ENCODE results near the gene GAS1.

GAS1 gene, protein sequence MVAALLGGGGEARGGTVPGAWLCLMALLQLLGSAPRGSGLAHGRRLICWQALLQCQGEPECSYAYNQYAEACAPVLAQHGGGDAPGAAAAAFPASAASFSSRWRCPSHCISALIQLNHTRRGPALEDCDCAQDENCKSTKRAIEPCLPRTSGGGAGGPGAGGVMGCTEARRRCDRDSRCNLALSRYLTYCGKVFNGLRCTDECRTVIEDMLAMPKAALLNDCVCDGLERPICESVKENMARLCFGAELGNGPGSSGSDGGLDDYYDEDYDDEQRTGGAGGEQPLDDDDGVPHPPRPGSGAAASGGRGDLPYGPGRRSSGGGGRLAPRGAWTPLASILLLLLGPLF

DNA sequence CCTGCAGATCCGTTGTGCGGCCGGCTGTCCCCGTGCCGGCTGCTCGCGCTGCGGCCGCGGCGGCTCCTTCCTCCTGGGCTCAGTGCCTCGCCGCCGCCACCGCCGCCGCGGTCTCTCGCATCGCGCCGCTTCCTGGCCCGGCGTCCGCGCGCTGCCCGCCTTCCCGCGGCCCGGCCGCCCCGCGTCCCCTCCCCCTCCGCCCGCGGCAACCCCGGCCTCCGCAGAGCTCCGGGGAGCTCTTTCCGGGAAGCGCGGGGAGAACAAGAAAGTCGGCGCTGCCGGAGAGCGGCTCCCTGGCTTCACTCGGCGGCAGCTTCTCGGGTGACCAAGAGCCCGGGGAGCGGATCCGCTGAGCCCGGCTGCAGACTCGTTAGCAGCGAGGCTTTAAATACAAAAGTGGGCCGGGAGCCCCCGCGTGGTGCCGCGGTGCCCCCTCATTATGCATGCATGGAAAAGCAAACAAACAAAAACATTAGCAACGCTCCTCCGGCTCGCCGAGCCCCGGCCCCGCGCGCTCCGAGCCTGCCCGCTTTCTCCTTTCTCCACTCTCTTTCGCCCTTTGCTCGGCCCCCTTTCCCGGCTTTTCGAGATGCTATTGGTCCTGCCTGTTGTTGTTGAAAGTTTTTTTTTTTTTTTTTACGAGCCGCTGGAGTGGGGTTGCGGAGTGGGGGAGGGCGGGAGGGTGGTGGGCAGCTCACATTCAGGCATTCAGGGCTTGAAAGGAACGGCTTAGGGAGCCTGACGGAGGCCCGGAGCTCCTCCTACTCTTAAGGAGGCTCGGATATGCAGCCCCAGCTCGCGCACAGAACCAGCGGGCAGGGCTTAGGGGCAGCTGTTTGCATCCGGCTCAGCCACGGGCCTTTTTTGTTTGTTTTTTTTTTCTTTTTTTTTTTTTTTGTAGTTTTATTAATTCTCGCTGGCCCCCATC lies at the start of gene GAS1:
GAS1 (minus strand) TSS at position 361 of the 928 bp plus-strand sequence. CDS start 727 bp downstream, outside the sequence.
- peak within 1 kb of the TSS; percentile 72 for H3K4me3 ChIP-seq (ENCODE audit: low read depth, low read length)

DNA sequence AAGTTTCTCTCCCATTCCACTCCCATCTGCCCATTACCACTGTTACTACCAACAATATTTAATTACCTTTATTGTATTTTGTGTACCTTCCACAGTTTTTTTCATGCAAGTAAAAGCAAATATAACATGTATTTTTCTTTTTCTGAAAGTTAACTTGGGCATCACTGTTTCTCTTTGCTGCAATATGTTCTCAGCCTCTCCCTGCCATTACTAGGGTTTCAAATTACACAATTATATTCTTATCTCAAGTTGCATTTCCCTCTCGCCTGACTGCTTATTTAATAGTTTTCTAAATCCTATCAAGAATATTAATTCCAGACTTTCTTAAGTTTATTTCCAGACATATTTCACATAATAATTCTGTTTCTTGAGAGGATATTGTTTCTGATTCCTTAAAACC lies 46.9 kb upstream of the GAS1 start:
- H3K4me3 ChIP-seq (ENCODE audit: low read depth, low read length): no peak overlapping the region

DNA sequence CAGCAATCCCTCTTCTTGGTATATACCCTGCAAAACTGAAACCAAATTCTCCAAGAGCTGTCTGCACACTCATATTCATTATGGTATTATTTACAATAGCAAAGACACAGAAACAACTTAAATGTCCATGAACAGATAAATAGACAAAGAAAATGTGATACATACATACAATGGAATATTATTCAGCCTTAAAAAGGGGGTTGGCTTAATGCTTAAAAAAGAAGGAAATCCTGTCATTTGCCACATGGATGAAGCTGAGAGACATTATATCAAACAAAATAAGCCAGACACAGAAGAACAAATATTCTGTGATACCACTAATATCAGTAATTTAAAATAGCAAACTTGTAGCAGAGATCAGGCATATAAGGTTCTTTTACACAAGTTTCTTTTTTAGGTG lies 46.5 kb upstream of the GAS1 start:
- H3K4me3 ChIP-seq (ENCODE audit: low read depth, low read length): no peak overlapping the region

DNA sequence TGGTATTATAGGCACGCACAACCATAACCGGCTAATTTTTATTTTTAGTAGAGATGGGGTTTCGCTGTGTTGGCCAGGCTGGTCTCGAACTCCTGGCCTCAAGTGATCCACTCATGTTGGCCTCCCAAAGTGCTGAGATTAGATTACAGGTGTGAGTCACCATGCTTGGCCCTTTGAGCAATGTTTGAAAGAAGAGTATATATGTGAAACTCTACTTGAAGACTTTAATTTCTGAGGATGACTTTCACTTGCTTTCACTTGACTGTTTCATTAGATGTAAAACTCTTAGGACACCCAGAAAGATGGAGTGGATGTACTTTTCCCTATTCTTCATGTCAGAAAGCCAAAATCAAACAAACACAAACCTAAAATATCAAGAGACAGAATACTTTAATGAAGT lies 43.8 kb upstream of the GAS1 start:
- H3K4me3 ChIP-seq (ENCODE audit: low read depth, low read length): no peak overlapping the region

DNA sequence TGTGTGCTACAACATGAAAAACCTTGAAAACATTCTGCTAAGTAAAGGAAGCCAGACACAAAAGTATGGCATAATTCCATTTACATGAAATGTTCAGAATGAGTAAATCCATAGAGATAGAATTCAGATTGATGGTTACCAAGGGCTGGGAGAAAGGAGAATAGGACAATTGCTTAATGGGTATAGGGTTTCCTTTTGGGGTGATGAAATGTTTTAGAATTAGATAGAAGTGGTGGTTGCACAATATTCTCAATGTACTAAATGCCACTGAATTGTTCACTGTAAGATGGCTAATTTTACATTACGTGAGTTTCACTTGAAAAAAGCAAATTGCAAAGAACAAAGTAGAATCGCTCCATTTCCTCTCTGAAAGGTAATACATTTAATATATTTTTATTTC lies 43.0 kb upstream of the GAS1 start:
- no peak overlapping the region for H3K4me3 ChIP-seq (ENCODE audit: low read depth, low read length)

DNA sequence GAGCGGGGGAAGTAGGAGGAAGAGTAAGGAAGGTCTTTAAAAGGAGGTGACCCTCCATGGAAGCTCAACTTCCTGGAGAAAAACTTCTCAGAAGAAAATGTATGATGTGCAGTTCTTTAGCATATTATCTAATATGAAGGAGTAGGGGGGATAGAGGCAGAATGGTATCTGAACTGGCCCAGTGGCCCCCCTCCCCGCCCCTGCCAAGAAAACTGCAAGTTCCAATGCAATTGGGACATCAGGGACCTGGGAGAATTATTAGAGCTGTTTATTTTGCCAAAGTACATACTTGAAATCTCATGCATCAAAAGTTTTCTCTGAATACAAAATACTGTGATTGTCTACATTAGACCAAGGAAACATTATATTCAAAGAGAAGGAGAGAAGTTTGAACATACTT lies 40.6 kb upstream of the GAS1 start:
- no peak overlapping the region for H3K4me3 ChIP-seq (ENCODE audit: low read depth, low read length)

DNA sequence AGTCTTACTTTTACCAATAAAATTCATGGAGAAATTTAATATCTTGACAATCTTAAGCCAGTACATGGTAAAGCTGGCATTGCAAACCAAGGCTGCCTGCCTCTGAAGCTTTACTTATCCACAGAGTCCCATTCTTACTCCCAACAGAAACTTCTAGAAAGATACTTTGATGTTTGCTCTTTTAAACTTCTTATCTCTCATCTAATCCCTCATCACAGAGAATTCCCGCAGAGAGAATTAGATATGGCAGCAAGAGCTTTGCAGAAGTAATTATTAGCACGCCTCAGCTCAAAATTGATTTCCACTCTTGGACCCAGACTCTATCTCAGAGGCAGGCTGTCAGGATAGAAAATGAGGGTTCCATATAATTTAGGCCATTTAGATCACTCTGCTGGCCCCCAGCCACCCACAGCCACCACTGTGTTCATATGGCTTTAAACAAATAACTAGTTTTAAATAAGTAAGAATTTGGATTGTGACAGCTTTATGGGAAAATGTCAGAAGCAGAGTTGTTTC lies 37.9 kb upstream of the GAS1 start:
- H3K4me3 ChIP-seq (ENCODE audit: low read depth, low read length): no peak overlapping the region

DNA sequence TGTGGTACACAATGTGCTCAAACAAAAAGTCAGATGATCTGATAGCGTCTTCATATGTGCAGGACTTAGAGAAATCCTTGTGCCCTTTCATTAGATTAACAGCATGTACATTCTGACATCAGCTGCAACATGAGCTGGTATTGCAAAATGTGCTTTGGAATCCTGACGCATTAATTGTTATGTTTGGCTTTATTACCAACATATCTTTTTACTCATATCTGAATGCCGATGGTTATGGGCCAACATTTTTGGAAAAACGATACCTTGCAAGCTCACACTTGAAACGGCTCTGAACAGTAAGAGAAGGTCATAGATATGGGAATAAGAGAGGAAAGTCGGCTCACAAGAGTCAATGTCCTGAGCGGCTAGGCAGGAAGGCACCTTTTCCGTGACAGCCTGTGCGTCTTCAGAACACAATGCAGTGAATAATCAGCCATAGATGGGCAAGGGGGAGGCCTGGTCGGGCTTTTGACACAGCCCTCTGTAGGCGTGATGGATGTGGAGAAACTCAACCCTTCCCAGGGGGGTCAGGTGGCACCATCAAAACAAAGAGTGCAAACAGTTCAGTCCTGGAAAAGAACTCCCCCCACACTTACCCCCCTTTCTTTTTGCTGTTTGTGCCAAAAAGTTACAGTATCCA lies 36.4 kb upstream of the GAS1 start:
- no peak overlapping the region for H3K4me3 ChIP-seq (ENCODE audit: low read depth, low read length)

DNA sequence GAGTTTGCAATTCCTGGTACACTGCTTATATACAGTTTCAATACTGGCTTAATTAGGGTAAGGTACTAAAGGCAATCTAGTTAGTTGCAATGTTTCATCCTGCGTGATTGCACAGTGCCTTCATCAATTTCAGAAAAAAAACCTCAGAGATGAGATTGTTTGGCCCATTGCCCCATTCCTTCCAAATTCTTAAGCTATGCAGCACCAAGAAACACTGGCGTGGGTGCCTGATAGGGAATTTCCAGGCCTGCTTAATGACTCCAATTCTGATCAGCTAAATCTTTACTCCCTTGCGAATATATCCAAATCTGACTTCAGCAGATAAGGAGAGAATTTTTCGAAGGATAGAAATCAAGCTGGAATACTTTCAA lies 35.9 kb upstream of the GAS1 start:
- no peak overlapping the region for H3K4me3 ChIP-seq (ENCODE audit: low read depth, low read length)

DNA sequence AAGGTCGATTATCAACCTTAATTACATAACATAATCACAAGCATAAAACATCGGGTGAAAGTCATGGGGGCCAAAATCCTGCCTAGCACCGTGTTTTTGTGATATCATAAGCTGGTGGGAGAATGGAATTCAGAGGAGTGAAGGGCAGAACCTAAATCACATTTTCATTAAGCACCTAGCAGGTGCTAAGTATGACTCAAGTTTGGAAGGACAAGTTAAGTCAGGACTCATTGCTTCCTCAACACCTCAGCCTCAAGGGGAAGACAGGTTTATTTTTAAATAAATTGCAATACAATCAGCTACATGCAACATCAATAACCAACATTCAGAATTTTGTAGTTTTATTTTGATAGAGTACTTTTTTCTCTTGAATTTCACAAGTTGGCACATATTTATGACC lies 33.5 kb upstream of the GAS1 start:
- H3K4me3 ChIP-seq (ENCODE audit: low read depth, low read length): no peak overlapping the region

DNA sequence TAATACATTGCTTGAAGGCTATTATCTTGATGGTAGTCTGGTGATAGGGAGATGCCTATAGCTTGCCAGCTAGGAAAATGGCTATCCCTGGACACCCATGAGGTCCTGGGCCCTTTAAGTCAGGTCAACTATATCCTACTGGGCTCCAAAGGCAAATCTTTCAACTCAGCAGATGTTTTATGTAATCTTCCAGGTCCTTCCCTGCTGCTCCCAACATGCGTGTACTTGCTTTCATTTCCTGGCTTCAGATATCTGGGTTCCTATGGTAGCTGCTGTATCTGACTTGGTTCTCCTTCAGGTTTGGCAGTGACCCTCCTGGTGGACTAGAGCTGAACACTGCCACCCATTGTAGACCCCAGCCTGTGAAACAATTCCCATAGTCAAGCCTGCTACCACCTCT lies 32.4 kb upstream of the GAS1 start:
- H3K4me3 ChIP-seq (ENCODE audit: low read depth, low read length): no peak overlapping the region

DNA sequence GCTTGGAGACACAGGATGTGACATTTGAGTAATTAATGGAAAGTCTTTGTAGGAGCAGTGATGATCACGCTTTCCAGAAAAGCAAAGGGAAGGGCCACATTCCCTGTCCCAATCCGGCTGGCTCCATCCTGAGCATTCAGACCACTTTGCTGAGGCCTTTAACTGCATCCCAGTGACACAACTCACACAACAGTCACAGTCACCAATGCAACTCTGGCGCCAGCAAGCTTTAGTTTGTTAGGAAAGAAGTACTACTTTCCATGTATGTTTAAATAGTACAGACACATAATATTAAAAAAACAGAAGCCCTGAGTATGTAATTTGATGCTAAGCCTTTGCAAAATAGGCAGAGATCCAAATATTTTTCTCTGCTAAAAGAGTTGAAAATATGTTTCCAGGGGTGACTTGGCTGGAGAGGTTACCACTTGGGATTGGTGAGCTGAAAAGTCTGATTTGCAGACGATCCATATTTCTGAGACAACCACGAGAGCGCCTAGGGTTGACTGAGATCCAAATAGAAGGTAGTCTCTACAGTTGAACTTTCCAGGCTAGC lies 31.7 kb upstream of the GAS1 start:
- H3K4me3 ChIP-seq (ENCODE audit: low read depth, low read length): no peak overlapping the region

DNA sequence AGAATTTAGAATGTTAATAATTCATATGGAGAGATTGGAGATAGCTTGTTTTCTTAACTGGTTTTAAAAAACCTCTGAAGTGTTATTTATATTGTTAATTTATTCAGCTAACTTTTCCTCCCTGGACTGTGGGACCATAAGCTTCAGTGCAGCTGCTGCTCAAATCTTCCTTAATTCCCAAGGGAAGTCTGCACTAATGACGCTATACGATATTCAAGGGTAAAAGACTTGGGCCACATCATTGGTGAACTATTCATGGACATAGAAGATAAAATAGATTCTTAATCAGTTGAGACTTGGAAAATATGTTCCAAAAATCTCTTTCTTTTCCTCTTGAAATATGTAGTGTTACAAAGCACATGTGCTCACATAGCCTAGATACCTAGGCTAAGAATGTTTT lies 31.1 kb upstream of the GAS1 start:
- no peak overlapping the region for H3K4me3 ChIP-seq (ENCODE audit: low read depth, low read length)

DNA sequence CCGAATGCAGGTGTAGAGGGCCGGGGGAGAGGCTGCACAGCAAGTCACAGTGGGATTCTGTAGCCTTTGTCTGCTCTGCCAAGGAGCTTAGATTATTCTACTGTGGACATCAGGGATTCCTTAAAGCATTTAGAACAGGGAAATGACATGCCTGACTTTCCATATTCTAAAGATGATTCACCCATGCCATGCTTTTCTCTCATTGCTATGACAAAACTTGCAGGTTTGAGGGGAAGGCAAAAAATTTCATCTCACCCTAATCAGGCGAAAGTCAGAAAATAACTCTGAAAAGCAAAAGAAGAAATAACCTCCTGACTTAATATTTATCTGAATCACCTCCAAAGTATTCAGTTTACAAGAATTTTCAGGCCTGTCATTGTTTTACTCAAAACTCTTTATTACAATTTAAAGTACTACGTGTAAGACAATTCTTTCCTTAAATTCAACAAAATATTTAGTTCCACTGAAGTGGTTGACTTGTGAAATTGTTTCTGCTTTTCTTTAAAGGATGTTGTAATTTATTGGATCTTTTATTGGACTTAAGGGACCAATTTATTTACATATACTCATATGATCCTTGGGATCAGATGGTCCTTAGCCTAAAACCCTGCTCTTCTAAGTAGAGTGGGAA lies 30.0 kb upstream of the GAS1 start:
- no peak overlapping the region for H3K4me3 ChIP-seq (ENCODE audit: low read depth, low read length)

DNA sequence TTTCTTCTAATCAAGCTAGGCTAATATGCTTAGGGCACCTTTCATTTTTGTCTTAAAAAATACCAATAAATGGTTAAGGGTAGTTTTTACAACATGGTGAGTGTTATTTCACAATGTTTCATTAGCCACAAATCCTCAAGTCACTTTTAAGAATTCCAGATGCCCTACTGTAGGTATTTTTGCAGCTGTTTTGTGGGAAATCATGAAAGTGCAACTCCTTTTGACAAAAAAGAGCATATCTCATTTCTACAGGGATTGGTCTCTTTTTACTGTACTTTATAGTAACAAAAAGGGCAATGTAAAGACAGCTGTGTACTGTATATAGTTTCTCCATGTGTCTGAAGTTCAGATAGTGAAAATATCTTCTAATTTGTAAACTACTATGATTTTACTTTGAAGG lies 28.3 kb upstream of the GAS1 start:
- H3K4me3 ChIP-seq (ENCODE audit: low read depth, low read length): no peak overlapping the region

DNA sequence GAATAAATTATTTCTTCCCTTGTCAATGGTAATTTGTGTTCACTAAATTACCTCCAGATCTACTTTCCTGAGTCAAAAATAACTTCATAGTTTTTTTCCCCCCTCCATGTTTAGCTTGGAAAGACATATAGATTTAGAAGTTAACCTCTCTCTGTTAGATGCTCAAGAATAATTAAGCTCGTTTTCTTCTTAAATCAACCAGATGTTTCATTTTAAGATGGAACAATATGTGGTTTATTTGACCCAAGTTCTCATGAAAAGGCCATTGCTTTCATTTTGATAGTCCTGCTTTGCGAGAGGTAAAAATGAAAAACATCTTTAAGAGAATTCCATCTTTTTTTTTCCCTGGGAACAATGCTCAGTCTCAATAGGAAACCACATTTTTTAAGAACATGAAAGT lies 27.7 kb upstream of the GAS1 start:
- H3K4me3 ChIP-seq (ENCODE audit: low read depth, low read length): no peak overlapping the region

DNA sequence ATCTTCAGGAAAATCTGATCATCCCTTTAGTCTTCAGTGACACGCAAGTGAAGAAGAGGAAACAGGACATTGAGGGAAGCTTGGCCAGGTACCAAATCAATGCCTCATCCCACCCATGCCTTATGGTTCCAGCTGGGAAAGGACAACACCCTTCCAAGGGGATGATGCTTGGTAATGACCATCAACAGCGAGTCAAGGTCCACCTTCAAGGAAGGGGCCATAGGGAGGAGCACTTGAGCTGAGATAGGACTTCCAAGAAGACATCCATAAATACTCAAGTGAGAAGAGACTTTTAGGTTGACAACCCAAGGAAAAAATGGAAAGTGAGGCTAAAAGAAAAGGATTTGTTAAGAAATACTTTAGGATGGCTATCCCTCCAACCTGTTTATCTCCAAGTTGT lies 27.1 kb upstream of the GAS1 start:
- H3K4me3 ChIP-seq (ENCODE audit: low read depth, low read length): no peak overlapping the region

DNA sequence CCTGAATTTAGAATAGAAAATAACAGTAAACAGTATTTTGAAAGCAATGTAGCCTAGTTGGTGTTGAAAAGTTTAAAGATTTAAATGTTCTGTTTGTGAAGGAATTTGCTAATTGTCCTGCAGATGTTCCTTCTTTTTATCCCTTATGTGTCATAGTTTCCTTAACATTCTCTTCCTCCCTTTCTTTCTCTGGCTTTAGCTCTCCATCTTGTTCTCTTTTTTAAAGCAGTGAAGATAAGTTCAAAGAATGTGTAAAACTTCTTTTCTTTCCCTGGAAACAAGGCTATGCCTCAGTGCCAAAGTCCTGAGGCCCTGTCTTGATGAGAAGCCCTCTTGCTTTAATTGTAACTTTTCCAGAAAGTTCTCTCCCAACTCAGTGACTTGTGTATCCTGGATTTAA lies 24.4 kb upstream of the GAS1 start:
- H3K4me3 ChIP-seq (ENCODE audit: low read depth, low read length): no peak overlapping the region

DNA sequence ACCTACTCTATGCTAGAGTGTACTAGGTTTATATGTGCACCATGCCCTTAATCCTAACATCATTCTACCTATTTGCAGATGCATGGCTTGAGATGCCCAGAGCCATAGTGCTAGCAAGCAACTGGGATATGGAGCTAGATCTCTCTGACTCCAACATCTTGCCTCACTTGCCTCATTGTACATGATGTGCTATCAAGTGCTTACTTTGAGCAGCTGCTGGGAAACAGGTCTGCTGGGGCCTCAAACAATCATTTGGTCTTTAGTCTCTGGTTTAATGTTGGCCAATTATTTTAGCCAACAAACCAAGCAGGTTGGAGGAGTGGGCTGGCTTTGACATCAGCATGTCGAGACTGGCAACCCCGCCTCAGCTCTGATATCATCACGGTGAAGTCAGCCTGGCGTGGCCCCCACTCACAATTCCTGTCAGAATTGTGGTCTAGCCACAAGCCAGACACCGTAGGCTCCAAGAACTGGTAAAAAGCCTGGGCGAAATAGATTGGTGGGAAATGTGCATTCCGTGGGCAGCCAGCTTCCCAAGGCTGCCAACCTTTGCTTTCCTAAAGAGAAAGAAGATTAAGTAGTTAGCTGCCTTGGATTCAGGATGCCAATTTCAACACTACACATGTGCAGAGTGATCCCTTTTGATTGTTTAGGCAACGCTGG lies 21.1 kb upstream of the GAS1 start:
- H3K4me3 ChIP-seq (ENCODE audit: low read depth, low read length): no peak overlapping the region

DNA sequence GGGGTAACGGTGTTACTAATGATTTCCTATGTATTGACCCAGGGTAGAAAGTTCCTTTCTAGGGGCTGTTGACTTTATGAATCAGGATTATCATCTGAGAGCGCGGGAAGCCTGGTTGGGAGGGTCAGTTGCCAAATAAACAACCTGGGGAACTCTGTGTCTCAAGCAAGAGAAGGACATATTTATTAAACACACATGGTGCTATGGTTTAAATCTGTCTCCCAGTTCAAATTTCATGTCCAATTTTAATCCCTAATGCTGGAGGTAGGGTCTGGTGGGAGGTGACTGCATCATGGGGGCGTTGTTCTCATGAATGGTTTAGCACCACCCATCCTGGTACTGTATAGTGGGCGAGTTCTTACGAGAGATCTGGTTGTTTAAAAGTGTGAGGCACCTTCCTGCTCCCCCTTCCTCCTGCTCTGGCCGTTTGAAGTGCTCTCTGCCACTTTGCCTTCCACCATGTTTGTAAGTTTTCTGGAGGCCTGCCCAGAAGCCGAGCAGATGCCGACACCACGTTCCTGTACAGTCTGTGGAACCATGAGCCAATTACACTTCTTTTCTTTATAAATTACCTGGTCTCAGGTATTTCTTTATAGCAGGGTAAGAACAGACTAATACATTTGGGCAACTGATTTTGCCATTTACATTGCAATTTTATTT lies 19.7 kb upstream of the GAS1 start:
- no peak overlapping the region for H3K4me3 ChIP-seq (ENCODE audit: low read depth, low read length)

All from iPS-11a (cell line).